IPS-NIHi7 (cell line): ENCODE results near the gene TMEM8B.

Experiments used
- DNase-seq: peaks from one replicate; pipeline ENCODE4 v3.0.0; 2012; ENCODE audit warnings: mixed read lengths; ENCODE audit errors: extremely low spot score

TMEM8B gene

GRCh38 chr9:35829084-35829763, at the start of gene TMEM8B:
Gene TMEM8B (plus strand): TSS chr9:35829228. CDS start chr9:35829448, 220 bp downstream.
- peak; percentile 97 for DNase-seq

- DNase-seq: no peak
Observed at GRCh38 chr9:35781066-35781465, 48.0 kb upstream of the TMEM8B start.

- DNase-seq: no peak
Observed at GRCh38 chr9:35783418-35783817, 45.6 kb upstream of the TMEM8B start.

- no peak for DNase-seq
Observed at GRCh38 chr9:35789541-35789940, 39.5 kb upstream of the TMEM8B start.

GRCh38 chr9:35790025-35790384, 39.0 kb upstream of the TMEM8B start:
- no peak for DNase-seq

GRCh38 chr9:35790385-35791296, 38.4 kb upstream of the TMEM8B start:
- peak; percentile 90 for DNase-seq

- peak; percentile 68 for DNase-seq
Observed at GRCh38 chr9:35791297-35791921, 37.6 kb upstream of the TMEM8B start, which contains the start of gene NPR2. Gene NPR2 (plus strand): TSS chr9:35791591. CDS start chr9:35792409, 818 bp downstream.

- DNase-seq: no peak
Observed at GRCh38 chr9:35792024-35792813, 36.8 kb upstream of the TMEM8B start.

- no peak for DNase-seq
Observed at GRCh38 chr9:35792826-35793225, 36.2 kb upstream of the TMEM8B start.

GRCh38 chr9:35793461-35793860, 35.6 kb upstream of the TMEM8B start:
- DNase-seq: no peak

- DNase-seq: no peak
Observed at GRCh38 chr9:35795695-35796094, 33.3 kb upstream of the TMEM8B start.

- DNase-seq: no peak
Observed at GRCh38 chr9:35797311-35798109, 31.5 kb upstream of the TMEM8B start.

- no peak for DNase-seq
Observed at GRCh38 chr9:35798658-35799374, 30.2 kb upstream of the TMEM8B start.

- no peak for DNase-seq
Observed at GRCh38 chr9:35800530-35800929, 28.5 kb upstream of the TMEM8B start.

GRCh38 chr9:35801328-35802128, 27.5 kb upstream of the TMEM8B start:
- no peak for DNase-seq

GRCh38 chr9:35806101-35806500, 22.9 kb upstream of the TMEM8B start:
- no peak for DNase-seq

GRCh38 chr9:35808433-35808832, 20.6 kb upstream of the TMEM8B start:
- DNase-seq: no peak

GRCh38 chr9:35810122-35810521, 18.9 kb upstream of the TMEM8B start:
- DNase-seq: no peak

GRCh38 chr9:35811381-35812024, 17.5 kb upstream of the TMEM8B start:
- DNase-seq: no peak
